NOMO-1 (cell line): ENCODE measurements around the gene SIK3.

ENCODE experiments used
- DNase-seq, 2 experiments: peaks; one replicate each; lab custom pipeline; 2025; ENCODE audit not compliant: unreplicated experiment in 2 of 2; lab: John Stamatoyannopoulos, UW

The SIK3 gene

GRCh38 chr11:116935514-116935913 lies 162.7 kb downstream of the SIK3 start:
- DNase-seq: no peak

GRCh38 chr11:116935089-116935488 lies 163.1 kb downstream of the SIK3 start:
- no peak for DNase-seq

- no peak for DNase-seq
Measured at GRCh38 chr11:116933961-116934360, 164.3 kb downstream of the SIK3 start.

GRCh38 chr11:116932181-116932580 lies 166.0 kb downstream of the SIK3 start:
- DNase-seq: no peak

GRCh38 chr11:116931206-116931953 lies 166.8 kb downstream of the SIK3 start:
- DNase-seq: peak; percentile 30 to 77

- no peak for DNase-seq
Measured at GRCh38 chr11:116930586-116930985, 167.6 kb downstream of the SIK3 start.

GRCh38 chr11:116930177-116930576 lies 168.1 kb downstream of the SIK3 start:
- no peak for DNase-seq

GRCh38 chr11:116929414-116930090 lies 168.7 kb downstream of the SIK3 start:
- DNase-seq: no peak

- no peak for DNase-seq
Measured at GRCh38 chr11:116928845-116929244, 169.4 kb downstream of the SIK3 start.

GRCh38 chr11:116928102-116928777 lies 170.0 kb downstream of the SIK3 start:
- peak; percentile 66 to 77 for DNase-seq

GRCh38 chr11:116927163-116927974 lies 170.9 kb downstream of the SIK3 start:
- DNase-seq: no peak

GRCh38 chr11:116925050-116925449 lies 173.2 kb downstream of the SIK3 start:
- no peak for DNase-seq

- no peak for DNase-seq
Measured at GRCh38 chr11:116918925-116919655, 179.1 kb downstream of the SIK3 start.

- no peak for DNase-seq
Measured at GRCh38 chr11:116917632-116918031, 180.6 kb downstream of the SIK3 start.

- DNase-seq: no peak
Measured at GRCh38 chr11:116916886-116917285, 181.3 kb downstream of the SIK3 start.

- DNase-seq: no peak
Measured at GRCh38 chr11:116916052-116916451, 182.2 kb downstream of the SIK3 start.

- peak in 1 of 2 experiments; percentile 31 for DNase-seq
Measured at GRCh38 chr11:116913000-116913399, 185.2 kb downstream of the SIK3 start.

- DNase-seq: no peak
Measured at GRCh38 chr11:116911976-116912734, 186.1 kb downstream of the SIK3 start.

- no peak for DNase-seq
Measured at GRCh38 chr11:116910847-116911246, 187.4 kb downstream of the SIK3 start.
